GM23338 (cell line): ENCODE data around the gene KLHDC1.

Source experiments
- CTCF ChIP-seq, 2 experiments: fragments of 200-600 bp in 1 of 2; sonication (generic) in 1 of 2; conservative IDR thresholded peaks; 2 replicates each; pipeline versions ENCODE4 v1.5.1 to v1.6.1; 2016 to 2017; ENCODE audit warnings: antibody characterized with exemption in 2 of 2, low read depth in 2 of 2, mild to moderate bottlenecking in 2 of 2, moderate library complexity in 1 of 2
- EZH2phosphoT487 ChIP-seq: fragments of 200-600 bp; sonication (generic); IDR thresholded peaks from one replicate; pipeline ENCODE4 v1.8.1; 2018; ENCODE audit warnings: antibody characterized with exemption; ENCODE audit not compliant: unreplicated experiment
- POLR2AphosphoS5 ChIP-seq: IDR thresholded peaks from 2 replicates; pipeline ENCODE4 v1.6.1; 2016; ENCODE audit warnings: antibody characterized with exemption, low read depth

DNA sequence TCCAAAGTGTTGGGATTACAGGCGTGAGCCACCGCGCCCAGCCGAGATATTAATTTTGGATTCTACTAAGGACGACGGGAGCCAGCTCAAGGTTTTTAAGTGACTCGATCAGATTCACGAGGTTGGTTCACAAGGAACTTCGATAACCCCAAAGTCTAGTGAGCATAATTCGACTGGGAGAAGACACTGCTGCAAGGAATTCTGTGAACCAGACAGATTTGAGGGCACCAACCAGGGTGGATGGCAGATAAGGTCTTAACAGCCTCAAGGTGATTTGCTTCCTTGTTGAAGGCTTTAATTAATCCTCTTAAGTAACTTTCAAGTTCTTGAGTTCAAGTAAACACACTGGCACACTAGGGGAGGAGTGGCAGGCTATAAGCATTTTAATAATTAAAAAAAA is 73.9 kb downstream of the KLHDC1 start:
- TF ChIP-seq CTCF (conservative IDR thresholded peaks at IDR 0.05; ENCODE audit: low read depth in 2 of 2) (no peak), EZH2phosphoT487 (no peak), POLR2AphosphoS5 (no peak)
